ENCODE data around the gene RGS19.

The RGS19 gene

DNA sequence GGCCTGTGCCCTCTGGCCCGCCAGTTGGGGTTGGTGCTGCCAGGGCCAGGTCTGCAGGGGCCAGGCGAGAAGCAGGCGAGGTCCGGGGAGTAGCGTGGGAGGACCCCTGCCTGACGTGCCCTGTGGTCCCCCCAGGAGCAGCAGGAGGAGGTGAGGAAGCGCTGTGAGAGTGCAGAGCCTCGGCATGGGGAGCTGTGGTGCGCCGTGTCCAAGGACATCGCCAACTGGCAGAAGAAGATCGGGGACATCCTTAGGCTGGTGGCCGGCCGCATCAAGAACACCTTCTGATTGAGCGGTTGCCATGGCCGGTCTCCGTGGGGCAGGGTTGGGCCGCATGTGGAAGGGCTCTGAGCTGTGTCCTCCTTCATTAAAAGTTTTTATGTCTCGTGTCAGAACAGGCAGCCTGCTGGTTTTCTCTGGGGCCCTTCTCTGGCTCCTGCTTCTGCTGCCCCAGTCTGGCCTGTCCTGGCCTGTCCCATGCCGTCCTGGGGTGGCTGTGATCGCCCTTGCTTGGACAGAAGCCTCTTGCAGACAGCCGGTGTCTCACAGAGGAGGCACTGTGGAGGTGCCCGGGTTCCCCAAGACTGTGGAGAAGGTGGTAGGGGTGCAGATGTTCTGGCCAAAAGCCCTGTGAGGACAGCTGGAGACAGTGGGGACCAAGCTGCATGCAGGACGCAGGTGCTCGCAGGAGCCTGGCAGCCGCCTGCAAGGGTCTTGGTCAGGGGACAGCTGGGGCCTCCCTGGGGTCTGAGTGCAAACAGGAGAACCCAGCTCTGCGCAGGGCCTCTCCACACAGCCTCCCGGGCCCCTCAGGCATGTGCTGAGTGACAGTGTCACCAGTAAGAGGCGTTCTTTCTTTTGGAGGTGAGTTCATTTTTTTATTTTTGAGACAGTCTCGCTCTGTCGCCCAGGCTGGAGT lies 46.4 kb downstream of the RGS19 start:
- DNase-seq: no peak

DNA sequence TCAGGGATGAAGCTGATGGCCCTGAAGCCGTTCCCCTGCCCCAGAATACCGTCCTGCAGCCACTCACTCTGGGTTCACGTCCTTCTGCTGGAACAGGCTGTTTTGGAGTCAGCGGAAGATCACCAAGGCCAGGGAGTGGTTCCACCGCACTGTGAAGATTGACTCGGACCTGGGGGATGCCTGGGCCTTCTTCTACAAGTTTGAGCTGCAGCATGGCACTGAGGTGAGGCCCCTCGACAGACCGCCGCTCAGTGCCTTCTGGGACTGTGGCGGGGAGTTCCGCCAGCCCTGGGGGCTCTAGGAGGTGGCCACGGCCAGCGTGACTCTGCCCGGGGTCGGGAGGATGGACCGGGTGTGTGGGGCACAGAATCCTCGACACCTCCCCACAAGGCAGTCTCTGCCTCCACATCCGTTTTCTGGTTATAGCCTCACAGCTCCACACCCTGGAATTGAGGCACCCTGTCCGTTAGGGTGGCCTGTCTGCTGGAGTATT lies 47.5 kb downstream of the RGS19 start:
- DNase-seq: no peak

DNA sequence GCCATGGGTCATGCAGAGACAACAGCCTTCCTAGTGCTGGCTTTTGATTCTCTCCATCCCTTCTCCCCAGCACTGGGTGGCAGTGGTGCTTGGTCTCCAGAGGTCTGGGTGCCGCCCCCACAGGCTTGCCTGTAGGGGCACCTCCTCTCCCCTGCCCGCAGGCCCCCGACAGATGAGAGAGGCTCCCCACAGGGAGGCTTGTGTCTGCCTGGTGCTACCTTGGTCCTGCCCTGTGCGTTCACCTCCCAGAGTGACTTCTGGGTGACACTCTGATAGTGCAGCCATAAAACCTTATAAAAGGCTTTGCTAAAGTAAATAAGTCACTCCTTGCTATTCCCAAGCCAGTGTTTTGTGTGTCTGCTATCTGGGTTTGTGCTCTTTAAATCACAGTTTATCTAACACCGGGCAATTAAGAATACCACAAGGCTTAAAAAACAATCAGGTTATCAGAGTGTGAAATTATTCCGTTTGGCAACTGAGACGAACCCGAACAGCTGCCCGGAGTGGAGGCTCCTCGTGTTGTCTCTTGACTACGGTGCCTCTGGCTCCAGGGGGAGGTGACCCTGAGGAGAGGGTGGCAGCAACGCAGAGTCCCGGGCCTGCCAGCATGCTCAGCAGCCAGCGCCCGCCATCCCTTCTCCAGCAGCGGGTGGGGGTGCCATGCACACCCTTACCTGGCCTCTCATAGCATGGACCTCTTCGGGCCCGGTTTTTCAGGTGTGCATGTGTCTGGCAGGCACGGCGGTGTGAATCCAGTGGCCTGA lies 48.8 kb downstream of the RGS19 start:
- DNase-seq: no peak

DNA sequence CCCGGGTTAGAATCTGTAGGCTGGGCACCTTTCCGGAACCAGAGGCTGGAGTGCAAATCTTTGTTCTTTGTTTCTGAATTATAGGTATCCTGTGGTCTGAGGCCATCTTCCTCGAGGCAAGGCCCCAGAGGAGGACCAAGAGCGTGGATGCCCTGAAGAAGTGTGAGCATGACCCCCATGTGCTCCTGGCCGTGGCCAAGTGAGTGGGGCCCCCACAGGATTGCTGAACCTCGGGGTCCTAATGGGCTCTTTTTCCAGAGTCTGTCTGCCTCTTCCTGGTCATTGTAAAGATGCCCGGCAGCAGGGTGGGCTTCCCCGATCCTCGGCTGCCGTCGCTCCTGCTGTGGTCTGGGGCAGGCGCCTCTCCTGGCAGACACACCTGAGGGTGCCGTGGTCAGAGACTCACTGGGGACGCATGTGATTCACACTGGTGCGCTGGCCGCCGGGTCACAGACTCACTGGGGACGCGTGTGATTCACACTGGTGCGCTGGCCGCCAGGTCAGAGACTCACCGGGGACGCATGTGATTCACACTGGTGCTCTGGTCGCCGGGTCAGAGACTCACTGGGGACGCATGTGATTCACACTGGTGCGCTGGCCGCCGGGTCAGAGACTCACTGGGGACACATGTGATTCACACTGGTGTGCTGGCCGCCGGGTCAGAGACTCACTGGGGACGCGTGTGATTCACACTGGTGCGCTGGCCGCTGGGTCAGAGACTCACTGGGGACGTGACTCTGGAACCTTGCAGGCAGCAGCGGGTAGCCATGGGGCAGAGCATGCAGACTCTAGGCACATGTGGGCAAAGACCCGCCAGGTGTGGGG lies 49.8 kb downstream of the RGS19 start:
- no peak for DNase-seq

DNA sequence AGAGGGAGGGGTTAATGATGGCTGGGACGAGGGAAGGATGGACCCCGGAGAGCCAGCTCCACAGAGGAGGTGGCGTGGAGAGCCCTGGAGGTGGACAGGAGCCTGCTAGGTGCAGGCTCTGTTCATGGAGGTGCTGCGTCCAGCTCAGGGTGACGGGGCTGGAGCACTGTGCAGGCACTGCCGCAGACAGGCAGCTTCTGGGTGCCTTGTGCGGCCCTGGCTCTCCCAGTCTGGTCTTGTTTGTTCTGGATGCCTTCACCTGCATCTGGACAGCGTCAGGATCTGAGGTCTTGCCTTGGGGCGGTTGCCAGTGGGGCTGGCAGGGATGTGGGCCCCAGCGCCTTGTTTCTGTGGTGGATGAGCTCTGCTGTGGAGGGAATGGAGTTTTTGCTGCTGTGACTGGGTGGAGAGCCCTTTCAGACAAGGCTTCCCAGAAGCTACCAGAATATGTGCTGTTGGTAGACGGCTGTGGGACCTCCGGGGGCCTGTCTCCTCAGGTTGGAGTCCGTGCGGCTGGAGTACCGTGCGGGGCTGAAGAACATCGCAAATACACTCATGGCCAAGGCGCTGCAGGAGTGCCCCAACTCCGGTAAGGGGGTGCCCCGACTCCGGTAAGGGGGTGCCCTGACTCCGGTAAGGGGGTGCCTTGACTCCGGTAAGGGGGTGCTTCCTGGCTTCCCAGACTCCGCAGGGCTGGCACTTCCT lies 51.2 kb downstream of the RGS19 start:
- no peak for DNase-seq

DNA sequence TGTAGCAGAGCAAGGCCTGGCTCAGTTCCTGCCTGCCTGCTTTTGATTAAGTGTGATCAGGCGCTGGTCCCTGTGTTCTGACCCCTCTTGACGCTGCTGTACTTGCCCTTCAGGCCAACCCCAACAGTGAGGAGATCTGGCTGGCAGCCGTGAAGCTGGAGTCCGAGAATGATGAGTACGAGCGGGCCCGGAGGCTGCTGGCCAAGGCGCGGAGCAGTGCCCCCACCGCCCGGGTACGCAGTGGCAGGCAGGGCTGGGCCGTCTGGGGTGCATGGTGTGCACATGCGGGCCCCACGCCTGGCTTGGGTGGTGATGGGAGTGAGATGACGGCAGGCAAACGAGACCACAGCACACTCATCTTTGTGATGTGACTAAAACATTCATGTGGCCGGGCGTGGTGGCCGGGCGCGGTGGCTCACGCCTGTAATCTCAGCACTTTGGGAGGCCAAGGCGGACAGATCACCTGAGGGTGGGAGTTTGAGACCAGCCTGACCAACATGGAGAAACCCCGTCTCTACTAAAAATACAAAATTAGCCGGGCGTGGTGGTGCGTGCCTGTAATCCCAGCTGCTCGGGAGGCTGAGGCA lies 53.4 kb downstream of the RGS19 start:
- DNase-seq: no peak

DNA sequence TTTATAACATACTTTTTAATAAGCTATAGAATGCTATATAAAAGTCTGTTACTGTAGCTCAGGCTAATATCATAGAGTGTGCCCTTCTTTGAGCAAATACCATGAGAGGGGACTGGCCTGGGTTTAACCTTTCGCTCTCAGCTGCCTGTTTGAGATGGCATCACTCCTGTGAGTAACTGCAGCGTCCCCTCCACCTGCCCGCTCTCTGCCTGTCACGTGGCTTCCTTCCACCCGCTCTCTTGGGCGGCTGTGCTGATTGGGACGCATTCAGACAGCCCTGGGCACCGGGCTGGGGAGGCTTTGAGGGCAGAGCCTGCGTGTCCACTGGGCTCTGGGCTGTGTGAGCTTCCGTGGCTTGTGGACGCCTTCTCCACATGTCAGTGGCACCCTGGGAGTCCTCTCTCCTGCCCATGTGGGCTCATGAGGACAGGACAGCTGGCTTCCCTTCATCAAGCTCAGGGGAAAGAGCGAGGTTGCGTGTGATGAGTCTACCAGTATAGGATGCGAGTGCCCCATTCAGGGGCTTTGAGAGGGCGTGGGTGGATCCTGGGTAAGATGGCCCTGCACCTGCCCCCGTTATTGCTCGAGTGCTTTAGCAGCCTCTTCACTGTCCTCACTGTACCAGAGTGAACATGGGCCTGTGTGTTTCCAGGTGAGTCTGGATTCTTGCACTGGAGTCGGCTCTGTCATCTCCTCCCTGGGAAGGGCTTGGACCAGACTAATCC lies 54.1 kb downstream of the RGS19 start:
- DNase-seq: no peak

DNA sequence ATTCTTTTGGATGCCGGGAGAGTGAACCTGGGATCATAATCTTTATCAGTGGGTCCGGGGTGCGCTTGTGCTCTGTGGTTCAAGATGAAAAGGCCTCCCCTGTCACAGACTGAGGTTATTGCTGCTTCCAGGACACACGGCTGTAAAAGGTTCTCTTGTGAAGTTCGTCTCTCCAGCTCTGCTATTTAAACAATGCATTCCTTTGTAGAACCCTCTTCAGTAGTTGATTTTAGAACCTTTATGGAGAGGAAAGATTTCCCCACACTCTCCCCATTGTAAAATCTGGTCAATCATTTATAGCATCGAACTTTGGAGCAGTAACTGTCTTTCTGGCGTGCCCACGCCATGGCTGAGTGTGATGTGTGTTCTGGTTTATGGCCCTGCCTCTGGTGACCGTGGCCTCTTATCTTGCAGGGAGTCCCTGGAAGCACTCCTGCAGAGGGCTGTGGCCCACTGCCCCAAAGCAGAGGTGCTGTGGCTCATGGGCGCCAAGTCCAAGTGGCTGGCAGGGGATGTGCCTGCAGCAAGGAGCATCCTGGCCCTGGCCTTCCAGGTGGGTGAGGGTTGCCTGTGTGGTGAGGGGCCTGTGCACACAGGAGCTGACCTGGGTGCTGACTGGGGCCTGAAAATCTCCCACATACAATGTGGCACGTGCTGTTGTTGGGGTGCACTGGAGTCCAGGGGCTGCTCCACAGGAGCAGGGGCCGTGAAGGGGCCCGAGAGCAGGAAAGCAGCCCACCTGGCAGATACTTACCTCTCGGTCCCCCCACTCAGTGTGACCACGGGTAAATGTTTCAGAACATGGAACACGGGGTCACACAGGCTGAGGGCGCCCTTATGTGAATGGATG lies 55.0 kb downstream of the RGS19 start:
- no peak for DNase-seq

DNA sequence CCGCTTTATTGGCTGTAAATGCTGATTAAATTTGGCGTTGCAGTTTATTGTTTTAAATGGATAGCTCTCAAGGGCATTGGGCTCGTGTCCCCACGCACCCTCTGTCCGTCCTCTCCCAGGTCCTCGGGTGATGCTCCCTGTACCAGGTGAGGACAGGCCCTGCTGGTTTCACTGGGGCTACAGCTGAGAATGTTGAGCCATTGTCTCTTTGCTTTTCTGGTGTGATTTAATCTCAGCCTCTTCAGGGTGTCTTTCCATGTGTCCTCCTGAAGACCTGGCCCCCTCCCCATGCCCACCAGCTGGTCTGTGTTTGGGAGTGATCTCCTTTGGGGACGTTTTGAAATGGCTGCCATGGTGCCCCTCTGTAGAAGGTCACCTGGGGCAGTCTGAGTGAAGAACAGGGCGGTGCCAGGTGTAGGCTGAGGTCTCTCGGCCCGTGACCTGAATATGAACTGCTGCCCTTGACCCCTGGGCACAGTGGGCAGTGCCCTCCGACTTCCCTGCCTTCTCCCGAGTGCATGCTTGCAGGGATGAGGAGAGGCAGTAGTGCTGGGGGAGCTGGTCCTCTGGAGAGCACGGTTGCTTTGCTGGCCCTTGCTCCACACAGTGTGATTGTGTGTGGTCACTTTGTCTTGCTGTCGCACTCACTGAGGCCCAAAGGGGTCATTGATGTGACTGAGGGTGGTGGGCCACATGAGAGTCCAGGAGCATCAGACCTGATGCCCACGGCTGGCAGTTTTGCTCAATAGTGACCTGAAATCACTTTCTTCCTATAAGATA lies 55.8 kb downstream of the RGS19 start:
- no peak for DNase-seq

All from stimulated activated naive CD4-positive, alpha-beta T cell treated with Interleukin-2 at 50 U/mL for 16 hours (primary cell).